HG02759 (cell line): Measurements from ENCODE around the gene RNF38.
"Not testable (repeated sequence)": the region's sequence is repeated elsewhere in the genome, so short reads cannot be mapped to it uniquely, and the experiment has no call there.

Experiments used
- ATAC-seq: cut with Tn5 transposase; IDR thresholded peaks from one replicate; pipeline ENCODE4 v1.9.1; 2021; ENCODE audit warnings: mild to moderate bottlenecking, moderate library complexity; ENCODE audit not compliant: unreplicated experiment

RNF38 gene

GRCh38 chr9:36399980-36400331 lies at the start of gene RNF38:
RNF38 (minus strand) TSS chr9:36400269; CDS start chr9:36400108, 161 bp downstream.
- no peak for ATAC-seq

- not testable (repeated sequence) for ATAC-seq
These were observed 48.5 kb upstream of the RNF38 start for GRCh38 chr9:36448555-36448954.

DNA sequence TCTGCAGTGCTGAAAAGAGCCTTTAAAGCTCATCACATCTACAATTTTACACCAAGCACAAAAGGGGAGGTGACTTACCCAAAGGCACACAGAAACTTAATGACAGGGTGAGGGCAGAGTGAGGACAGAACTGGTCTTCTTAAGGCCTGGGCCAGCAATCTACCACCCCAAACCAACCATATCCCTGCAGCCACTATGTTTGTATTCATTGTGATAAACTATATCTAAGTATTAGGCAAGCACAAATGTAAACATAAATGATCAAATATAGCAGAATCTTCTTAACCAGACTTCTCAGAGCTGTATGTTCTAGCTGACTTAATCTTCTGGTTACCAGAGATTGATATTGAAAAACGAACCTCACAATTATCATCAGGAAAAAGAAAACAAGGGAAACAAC lies 47.9 kb upstream of the RNF38 start:
- no peak for ATAC-seq

DNA sequence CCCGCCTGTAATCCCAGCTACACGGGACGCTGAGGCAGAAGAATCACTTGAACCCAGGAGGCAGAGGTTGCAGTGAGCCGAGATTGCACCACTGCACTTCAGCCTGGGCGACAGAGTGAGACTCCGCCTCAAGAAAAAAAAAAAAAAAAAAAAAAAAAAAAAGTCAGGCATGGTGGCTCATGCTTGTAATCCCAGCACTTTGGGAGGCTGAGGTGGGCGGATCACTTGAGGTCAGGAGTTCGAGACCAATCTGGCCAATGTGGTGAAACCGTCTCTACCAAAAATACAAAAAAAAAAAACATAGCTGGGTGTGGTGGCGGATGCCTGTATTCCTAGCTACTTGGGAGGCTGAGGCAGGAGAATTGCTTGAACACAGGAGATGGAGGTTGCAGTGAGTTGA lies 46.6 kb upstream of the RNF38 start:
- not testable (repeated sequence) for ATAC-seq

GRCh38 chr9:36445800-36446361 lies 45.8 kb upstream of the RNF38 start:
- ATAC-seq, result no peak

GRCh38 chr9:36444203-36444602 lies 44.1 kb upstream of the RNF38 start:
- ATAC-seq, result no peak

DNA sequence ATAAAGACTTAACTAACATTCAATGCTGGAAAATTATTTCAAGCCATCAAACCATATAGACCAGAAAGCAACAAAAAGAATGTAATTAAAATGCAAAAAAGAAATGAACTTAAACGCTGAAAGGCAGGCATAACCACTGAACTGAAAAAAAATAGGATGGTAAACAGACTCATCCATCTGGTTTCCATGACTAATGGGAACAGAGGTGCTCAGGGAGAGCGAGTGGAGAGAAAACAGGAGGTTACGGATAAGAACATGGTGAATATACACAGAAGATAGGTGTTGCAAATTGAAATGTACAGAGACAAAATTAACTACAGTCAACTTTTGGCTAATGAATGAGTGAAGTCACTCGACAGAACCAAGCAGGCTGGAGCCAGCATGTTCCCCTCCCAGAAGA lies 43.5 kb upstream of the RNF38 start:
- no peak for ATAC-seq

- no peak for ATAC-seq
These were observed 42.6 kb upstream of the RNF38 start for GRCh38 chr9:36442710-36443109.

DNA sequence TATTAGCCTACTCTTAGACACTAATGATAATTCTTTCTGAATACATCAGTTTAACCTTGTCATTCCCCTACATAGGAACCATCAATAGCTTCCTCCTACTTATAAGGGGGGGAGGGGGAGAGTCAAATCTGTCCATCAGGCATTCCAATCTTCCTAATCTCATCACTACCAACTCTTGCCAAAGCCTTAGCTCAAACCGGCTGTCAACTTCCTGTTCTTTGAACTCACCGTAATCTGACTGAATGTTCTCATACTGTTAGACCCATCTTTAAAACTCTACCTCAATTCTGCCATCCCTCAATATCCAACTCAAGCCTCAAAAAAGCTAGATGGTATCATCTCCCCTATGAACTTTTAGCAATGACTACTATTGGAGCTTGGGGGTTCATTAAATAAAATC lies 41.9 kb upstream of the RNF38 start:
- ATAC-seq, result no peak

- ATAC-seq, result no peak
These were observed 38.6 kb upstream of the RNF38 start for GRCh38 chr9:36438536-36439236.

DNA sequence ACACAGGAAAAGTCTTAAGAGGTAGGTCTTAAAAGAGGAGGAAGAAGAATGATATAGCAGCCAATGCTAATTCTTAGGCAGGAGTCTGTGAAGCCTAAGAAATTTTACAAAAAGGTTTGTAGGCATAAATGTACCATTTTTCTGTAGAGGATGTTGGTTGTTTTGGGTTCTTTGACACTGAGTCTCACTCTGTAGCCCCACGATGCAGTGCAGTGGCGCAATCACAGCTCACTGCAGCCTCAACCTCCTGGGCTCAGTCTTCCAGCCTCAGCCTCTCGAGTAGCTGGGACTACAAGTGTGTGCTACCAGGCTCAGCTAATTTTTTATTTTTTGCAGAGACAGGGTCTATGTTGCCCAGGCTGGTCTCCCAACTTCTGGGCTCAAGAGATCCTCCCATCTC lies 37.7 kb upstream of the RNF38 start:
- no peak for ATAC-seq

DNA sequence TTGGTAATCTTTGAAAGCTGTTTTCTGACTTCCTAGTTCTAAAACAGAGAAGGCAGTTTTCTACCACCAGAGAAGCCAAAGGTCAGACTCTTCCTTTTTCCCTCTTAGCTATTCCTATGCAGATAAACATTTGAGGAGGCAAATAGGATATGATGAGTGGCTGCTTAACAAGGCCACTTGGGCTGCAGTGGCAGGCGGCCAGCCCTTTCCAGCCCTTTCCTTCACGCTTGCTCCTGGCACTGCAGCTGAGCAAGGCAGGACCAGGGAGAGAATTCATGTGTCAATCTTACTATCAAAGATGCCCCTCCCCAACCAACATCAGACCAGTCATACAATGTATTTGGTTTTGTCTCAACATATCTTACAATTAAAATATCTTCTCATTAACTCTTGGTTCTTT lies 36.8 kb upstream of the RNF38 start:
- no peak for ATAC-seq

DNA sequence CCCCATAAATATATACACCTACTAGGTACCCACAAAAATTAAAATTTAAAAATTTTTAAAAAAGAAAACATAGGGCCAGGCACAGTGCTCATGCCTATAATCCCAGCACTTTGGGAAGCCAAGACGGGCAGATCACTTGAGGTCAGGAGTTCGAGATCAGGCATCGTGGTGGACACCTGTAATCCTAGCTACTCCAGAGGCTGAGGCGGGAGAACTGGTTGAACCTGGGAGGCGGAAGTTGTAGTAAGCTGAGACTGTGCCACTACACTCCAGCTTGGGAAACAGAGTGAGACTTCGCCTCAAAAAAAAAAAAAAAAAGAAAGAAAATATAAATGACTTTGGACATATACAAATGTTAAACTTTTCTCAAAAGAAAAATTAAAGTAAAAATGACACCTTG lies 33.3 kb upstream of the RNF38 start:
- no peak for ATAC-seq

DNA sequence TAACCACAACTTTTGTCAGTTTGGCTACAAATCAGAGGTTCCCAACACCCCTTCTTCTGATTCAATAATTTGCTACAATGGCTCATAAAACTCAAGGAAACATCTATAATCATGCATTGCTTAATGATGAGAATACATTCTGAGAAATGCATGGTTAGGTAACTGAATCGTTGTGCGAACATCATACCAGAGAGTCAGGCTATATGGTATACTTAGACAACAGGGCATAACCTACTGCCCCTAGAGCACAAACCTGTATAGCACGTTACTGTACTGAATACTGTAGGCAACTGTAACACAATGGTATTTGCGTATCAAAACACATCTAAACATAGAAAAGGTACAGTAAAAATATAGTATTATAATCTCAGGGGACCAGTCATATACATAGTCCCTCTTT lies 31.0 kb upstream of the RNF38 start:
- ATAC-seq, result no peak

DNA sequence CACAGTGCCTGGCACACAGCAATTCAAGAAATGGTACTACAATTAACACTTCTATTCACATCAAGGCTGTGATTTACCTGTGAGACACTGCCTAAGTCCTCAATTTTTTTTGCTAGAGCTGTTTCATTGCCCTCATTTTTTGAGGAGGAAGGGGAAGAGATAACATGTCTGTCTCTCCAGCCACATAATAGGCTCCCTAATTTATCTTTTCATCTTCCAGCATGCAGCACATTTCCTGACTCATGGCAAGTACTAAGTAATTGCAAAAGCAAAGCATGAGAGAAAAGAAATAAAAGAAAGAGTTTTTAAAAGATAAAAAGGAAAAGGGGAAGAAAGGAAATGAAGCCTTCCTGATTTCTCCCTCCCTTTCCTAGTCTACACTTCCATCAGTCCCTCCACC lies 26.9 kb upstream of the RNF38 start:
- no peak for ATAC-seq

GRCh38 chr9:36426348-36426747 lies 26.3 kb upstream of the RNF38 start:
- ATAC-seq, result no peak

DNA sequence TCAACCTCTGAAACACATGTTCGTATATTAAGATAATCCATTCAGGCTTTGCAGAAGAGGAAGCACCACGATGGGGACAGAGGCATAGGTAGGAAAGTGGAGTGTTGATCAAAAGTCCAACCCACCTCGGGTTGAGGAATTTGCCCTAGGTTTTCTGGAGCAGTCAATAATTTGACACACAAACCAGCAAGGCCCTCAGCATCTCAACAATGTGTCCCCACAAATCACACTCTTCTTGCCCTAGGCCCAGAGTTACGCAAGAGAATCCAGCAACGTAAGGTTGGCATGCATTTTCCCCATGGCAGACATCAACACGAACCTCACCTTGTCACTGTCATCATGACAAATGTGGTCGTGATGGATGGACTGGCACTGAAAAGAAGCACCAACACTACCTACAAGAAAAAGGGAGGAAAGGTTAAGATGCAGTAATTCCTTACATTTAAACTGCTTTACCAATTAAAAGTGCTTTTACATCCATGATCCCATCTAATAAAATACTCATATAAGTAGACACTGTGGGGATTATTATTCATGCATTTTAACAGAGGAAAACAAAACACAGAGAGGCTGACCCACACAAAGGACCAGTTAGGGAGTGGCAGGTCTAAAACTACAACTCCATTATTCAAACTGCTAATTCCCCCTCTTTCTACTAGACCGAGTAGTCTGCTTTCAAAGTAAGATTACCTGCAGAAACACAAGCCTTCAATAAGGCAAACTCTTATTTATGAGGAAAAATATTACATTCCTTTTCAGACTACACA lies 24.4 kb upstream of the RNF38 start:
- ATAC-seq, result no peak

DNA sequence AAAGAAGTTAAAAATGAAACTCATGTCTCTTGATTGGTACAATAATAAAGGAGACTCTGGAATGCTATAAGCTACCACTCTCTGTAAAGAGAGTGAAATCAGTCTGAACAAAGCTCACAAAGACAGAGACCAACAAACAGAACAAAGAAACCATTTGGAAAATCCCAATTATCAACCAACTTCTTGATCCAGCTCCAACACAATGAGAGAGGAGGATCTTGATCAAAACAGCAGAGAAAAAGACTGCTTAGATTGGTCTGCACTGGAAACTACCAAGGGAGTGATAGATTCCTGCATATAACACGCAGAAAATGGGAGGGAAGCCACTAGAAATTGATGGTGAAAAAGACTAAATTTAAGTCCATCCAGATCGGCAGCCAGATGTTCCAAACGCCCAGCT lies 23.1 kb upstream of the RNF38 start:
- ATAC-seq, result no peak

- ATAC-seq, result no peak
These were observed 16.8 kb upstream of the RNF38 start for GRCh38 chr9:36416890-36417289.

DNA sequence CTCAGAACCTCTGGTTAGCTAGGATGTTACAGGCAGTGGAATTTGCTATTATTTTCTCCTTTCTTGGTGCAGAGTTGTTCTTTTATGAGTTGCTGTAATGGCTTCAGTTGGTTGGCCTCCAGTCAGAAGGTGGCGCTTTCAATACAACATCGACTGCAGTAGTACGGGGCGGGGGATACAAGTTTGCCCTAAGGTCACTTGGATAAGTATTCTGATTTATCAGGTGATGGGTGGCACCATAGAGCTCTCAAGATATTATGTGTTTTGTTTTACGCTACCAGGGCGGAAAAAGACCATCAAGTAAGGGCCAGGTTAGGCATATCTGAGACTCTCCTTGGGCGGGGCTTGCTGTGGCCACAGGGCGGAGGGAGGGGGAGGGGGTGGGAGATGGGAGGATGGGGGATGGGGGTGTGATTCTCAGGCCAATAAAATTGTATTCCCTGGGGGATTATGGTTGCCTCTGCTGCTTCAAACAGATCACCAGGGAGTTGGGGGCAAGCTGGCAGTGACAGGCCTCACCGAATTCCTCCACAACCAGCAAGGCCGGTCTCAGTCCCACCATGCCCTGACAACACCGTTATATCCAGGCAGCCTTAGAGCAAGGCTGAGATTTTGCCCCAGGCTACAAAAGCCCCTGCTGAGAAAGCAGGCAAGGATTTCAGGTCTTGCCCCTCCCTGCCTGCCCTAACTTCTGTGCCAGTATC lies 15.9 kb upstream of the RNF38 start:
- ATAC-seq, result no peak

GRCh38 chr9:36411410-36411809 lies 11.3 kb upstream of the RNF38 start:
- not testable (repeated sequence) for ATAC-seq

- ATAC-seq, result not testable (repeated sequence)
These were observed 9.0 kb upstream of the RNF38 start for GRCh38 chr9:36409076-36409475.
